Activated B cell treated with CpG ODN at 0.5 μM for 24 hours (primary cell): ENCODE results near the gene GLB1L2. TPM values are rescaled to one million over a fixed set of nuclear protein-coding genes. Genes with fewer than 3 reads are reported as not detected.

ENCODE experiments used
- ATAC-seq: fragments of 200-7000 bp; cut with Tn5 transposase; one replicate; pipeline ENCODE4 v1.10.0; 2021; ENCODE audit warnings: low read depth, mild to moderate bottlenecking, moderate library complexity
- CTCF ChIA-PET: fragments of 350-600 bp; sonication (Branson Sonifier 250); formaldehyde crosslinking; loops from one replicate; lab custom pipeline; 2021; ENCODE audit warnings: antibody characterized with exemption; lab: Charles Lee
- POLR2A ChIA-PET: fragments of 350-600 bp; sonication (Branson Sonifier 250); formaldehyde crosslinking; loops from one replicate; lab custom pipeline; 2021; ENCODE audit warnings: antibody characterized with exemption; lab: Charles Lee
- DNase-seq: peaks from one replicate; pipeline ENCODE4 v3.0.0; 2022
- H3K27ac Mint-ChIP-seq: one replicate; pipeline ENCODE4 v1.8.0; 2020; ENCODE audit warnings: mixed read lengths
- H3K27me3 Mint-ChIP-seq: one replicate; pipeline ENCODE4 v1.8.0; 2021; ENCODE audit warnings: mixed read lengths
- H3K36me3 Mint-ChIP-seq: one replicate; pipeline ENCODE4 v1.8.0; 2021; ENCODE audit warnings: low read depth, mixed read lengths
- H3K4me1 Mint-ChIP-seq: one replicate; pipeline ENCODE4 v1.8.0; 2021; ENCODE audit warnings: mixed read lengths
- H3K4me3 Mint-ChIP-seq: one replicate; pipeline ENCODE4 v1.8.0; 2020; ENCODE audit warnings: mild to moderate bottlenecking, mixed read lengths
- H3K9me3 Mint-ChIP-seq: one replicate; pipeline ENCODE4 v1.8.0; 2020; ENCODE audit warnings: mixed read lengths
- CTCF ChIP-seq: fragments of 200-600 bp; IDR thresholded peaks from one replicate; pipeline ENCODE4 v1.8.0; 2022; ENCODE audit warnings: antibody characterized with exemption, mild to moderate bottlenecking
- intact Hi-C: fragments of 100-400 bp; cut with micrococcal nuclease; formaldehyde crosslinking; loops from one replicate; pipeline ENCODE4 v1.15.1; 2024
- total RNA-seq: library from RNA; stranded (reverse); gene quantifications from 2 replicates; pipeline ENCODE4 v1.2.3, GENCODE V29; 2022

The GLB1L2 gene
- total RNA-seq, 1 donor from 2014 or later, result 0.33 TPM

DNA sequence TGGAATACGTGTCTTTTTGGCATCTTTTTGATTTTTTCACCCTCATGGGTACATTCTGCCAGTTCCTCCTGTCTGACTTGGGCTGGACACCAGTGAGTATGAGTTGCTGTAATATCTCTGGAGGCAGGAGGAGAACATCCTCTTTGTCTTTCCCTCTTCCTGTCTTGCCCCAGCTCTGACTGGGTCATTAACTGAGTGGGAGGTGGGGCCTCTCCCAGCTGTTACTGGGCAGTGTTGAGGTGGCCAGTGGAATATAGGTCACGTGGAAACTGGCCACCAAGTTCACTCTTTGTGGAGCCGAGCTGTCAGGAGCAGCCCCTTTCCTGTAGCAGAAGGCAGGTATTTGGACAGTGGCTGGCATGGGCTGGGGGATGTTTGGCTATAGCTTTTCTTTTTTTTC lies 2.2 kb downstream of the GLB1L2 start:
- Mint-ChIP-seq H3K4me3 (no peak overlapping the region), H3K27ac (no peak overlapping the region), H3K4me1 (peaks cover 9% of the 10 kb centered on the region), H3K27me3 (peaks cover 42% of the 10 kb centered on the region), H3K9me3 (no peaks in the 10 kb centered on the region), H3K36me3 (no peaks in the 10 kb centered on the region)
- ChIA-PET POLR2A (interaction anchor here (1.1 kb wide), 1 partner anchor 109 kb away, joined by 3 read pairs; the partner anchor contains the start of gene VPS26B), CTCF (no interaction called here)
- intact Hi-C loops, result loop anchor here (5.0 kb wide), 1 partner anchor 57 kb away; the partner anchor contains the start of gene GLB1L3
- no peak for DNase-seq
- TF ChIP-seq CTCF, result no peak
- ATAC-seq, result no peak

- H3K4me3 Mint-ChIP-seq, result no peak overlapping the region
- intact Hi-C loops, result loop anchor here (5.0 kb wide), 1 partner anchor 58 kb away; the partner anchor contains the start of gene GLB1L3
- ATAC-seq, result no peak
These were observed 3.2 kb downstream of the GLB1L2 start for GRCh38 chr11:134334796-134335571.

GRCh38 chr11:134337051-134337450 lies 5.3 kb downstream of the GLB1L2 start:
- POLR2A ChIA-PET, result no interaction called here
- no peaks in the 10 kb centered on the region for H3K36me3 Mint-ChIP-seq
- no peak for ATAC-seq
- CTCF ChIA-PET, result no interaction called here
- DNase-seq, result no peak
- no peak for TF ChIP-seq CTCF
- peaks cover 26% of the 10 kb centered on the region for H3K27me3 Mint-ChIP-seq
- no peak overlapping the region for H3K27ac Mint-ChIP-seq
- no peak overlapping the region for H3K4me3 Mint-ChIP-seq
- no peaks in the 10 kb centered on the region for H3K9me3 Mint-ChIP-seq
- H3K4me1 Mint-ChIP-seq, result peaks cover 4% of the 10 kb centered on the region
- intact Hi-C loops, result no loop called here

More at GRCh38 chr11:134334796-134335571, 3.2 kb downstream of the GLB1L2 start:
- H3K36me3 Mint-ChIP-seq, result no peaks in the 10 kb centered on the region
- no peaks in the 10 kb centered on the region for H3K9me3 Mint-ChIP-seq
- ChIA-PET POLR2A (interaction anchor here (1.1 kb wide), 1 partner anchor 111 kb away, joined by 3 read pairs; the partner anchor contains the start of gene VPS26B), CTCF (no interaction called here)
- peaks cover 38% of the 10 kb centered on the region for H3K27me3 Mint-ChIP-seq
- peaks cover 9% of the 10 kb centered on the region for H3K4me1 Mint-ChIP-seq
- no peak for TF ChIP-seq CTCF
- no peak for DNase-seq
- no peak overlapping the region for H3K27ac Mint-ChIP-seq

DNA sequence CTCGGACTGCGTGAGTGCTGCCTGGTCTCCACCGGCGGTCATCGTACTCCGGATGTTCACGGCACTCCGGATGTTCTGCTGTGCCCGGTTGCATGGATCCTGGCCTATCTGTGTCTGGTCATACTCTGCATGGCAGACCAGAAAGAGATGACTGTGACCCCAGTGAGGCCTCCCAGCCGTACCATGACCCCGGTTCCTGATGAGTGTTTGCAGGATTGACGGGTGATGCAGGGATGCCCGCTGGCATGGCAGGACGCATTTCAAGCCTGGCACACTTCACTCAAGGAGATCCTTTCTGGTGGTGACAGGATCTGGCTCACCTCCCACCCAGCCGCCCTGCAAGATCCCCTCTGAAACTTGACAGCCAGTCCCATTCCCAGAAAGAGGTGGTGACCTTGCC lies 6.3 kb downstream of the GLB1L2 start:
- H3K4me1 Mint-ChIP-seq, result no peaks in the 10 kb centered on the region
- ATAC-seq (no peak), DNase-seq (no peak)
- H3K9me3 Mint-ChIP-seq, result no peaks in the 10 kb centered on the region
- no peaks in the 10 kb centered on the region for H3K36me3 Mint-ChIP-seq
- ChIA-PET CTCF (no interaction called here), POLR2A (no interaction called here)
- H3K27me3 Mint-ChIP-seq, result peaks cover 19% of the 10 kb centered on the region
- intact Hi-C loops, result no loop called here
- H3K27ac Mint-ChIP-seq, result no peak overlapping the region
- no peak overlapping the region for H3K4me3 Mint-ChIP-seq
- TF ChIP-seq CTCF, result no peak

GRCh38 chr11:134338654-134339053 lies 6.9 kb downstream of the GLB1L2 start:
- CTCF ChIA-PET, result no interaction called here
- no peaks in the 10 kb centered on the region for H3K9me3 Mint-ChIP-seq
- intact Hi-C loops, result no loop called here
- no peaks in the 10 kb centered on the region for H3K36me3 Mint-ChIP-seq
- no peak overlapping the region for H3K4me3 Mint-ChIP-seq
- H3K4me1 Mint-ChIP-seq, result no peaks in the 10 kb centered on the region
- POLR2A ChIA-PET, result no interaction called here
- no peak for TF ChIP-seq CTCF
- no peak overlapping the region for H3K27ac Mint-ChIP-seq
- H3K27me3 Mint-ChIP-seq, result peaks cover 13% of the 10 kb centered on the region
- DNase-seq (no peak), ATAC-seq (no peak)
